Measurements from ENCODE around the gene FBXW2. TPM values are rescaled to one million over a fixed set of nuclear protein-coding genes. Genes with fewer than 3 reads are reported as not detected.

The FBXW2 gene
- total RNA-seq, 2 experiments from 2014 or later = 90.0 to 90.9 TPM

GRCh38 chr9:120741701-120742100 lies 51.5 kb downstream of the FBXW2 start:
- no peak overlapping the region for H3K4me3 Mint-ChIP-seq
- no peak for DNase-seq
- CTCF ChIA-PET = interaction anchor here (0.9 to 1.2 kb wide), 3 partner anchors 8 to 318 kb away, joined by 3 to 4 read pairs (median 3); no protein-coding TSS in a partner anchor

GRCh38 chr9:120741191-120741590 lies 52.0 kb downstream of the FBXW2 start:
- H3K27me3 Mint-ChIP-seq (ENCODE audit: low read depth) = peaks cover 1% of the 10 kb centered on the region
- H3K4me1 Mint-ChIP-seq (ENCODE audit: low read depth) = no peaks in the 10 kb centered on the region
- ATAC-seq = no peak
- H3K36me3 Mint-ChIP-seq (ENCODE audit: low read depth) = no peaks in the 10 kb centered on the region
- ChIA-PET CTCF (interaction anchor here (0.9 to 1.0 kb wide), 2 partner anchors 9 kb away, joined by 3 to 4 read pairs; no protein-coding TSS in a partner anchor), POLR2A (no interaction called here)
- H3K4me3 Mint-ChIP-seq = no peak overlapping the region
- H3K27ac Mint-ChIP-seq = no peak overlapping the region
- DNase-seq = no peak
- H3K9me3 Mint-ChIP-seq (ENCODE audit: insufficient read depth) = no peaks in the 10 kb centered on the region

More at GRCh38 chr9:120741701-120742100, 51.5 kb downstream of the FBXW2 start:
- Mint-ChIP-seq H3K9me3 (ENCODE audit: insufficient read depth) (no peaks in the 10 kb centered on the region), H3K36me3 (ENCODE audit: low read depth) (no peaks in the 10 kb centered on the region), H3K27me3 (ENCODE audit: low read depth) (peaks cover 1% of the 10 kb centered on the region), H3K4me1 (ENCODE audit: low read depth) (no peaks in the 10 kb centered on the region), H3K27ac (no peak overlapping the region)
- ATAC-seq = no peak
- POLR2A ChIA-PET = no interaction called here

- DNase-seq (no peak), ATAC-seq (no peak)
- Mint-ChIP-seq H3K36me3 (ENCODE audit: low read depth) (no peaks in the 10 kb centered on the region), H3K27me3 (ENCODE audit: low read depth) (peaks cover 1% of the 10 kb centered on the region), H3K9me3 (ENCODE audit: insufficient read depth) (no peaks in the 10 kb centered on the region), H3K27ac (no peak overlapping the region), H3K4me3 (no peak overlapping the region), H3K4me1 (ENCODE audit: low read depth) (no peaks in the 10 kb centered on the region)
- ChIA-PET CTCF (interaction anchor here (1.2 kb wide), 1 partner anchor 15 kb away, joined by 6 read pairs; no protein-coding TSS in a partner anchor), POLR2A (no interaction called here)
Observed at GRCh38 chr9:120740132-120740531, 53.1 kb downstream of the FBXW2 start.

- ATAC-seq (no peak), DNase-seq (no peak)
- ChIA-PET CTCF (no interaction called here), POLR2A (no interaction called here)
- H3K36me3 Mint-ChIP-seq (ENCODE audit: low read depth) = no peaks in the 10 kb centered on the region
- H3K4me3 Mint-ChIP-seq = no peak overlapping the region
- no peaks in the 10 kb centered on the region for H3K9me3 Mint-ChIP-seq (ENCODE audit: insufficient read depth)
- peaks cover 5% of the 10 kb centered on the region for H3K4me1 Mint-ChIP-seq (ENCODE audit: low read depth)
- peaks cover 1% of the 10 kb centered on the region for H3K27me3 Mint-ChIP-seq (ENCODE audit: low read depth)
- H3K27ac Mint-ChIP-seq = no peak overlapping the region
Observed at GRCh38 chr9:120737416-120738165, 55.6 kb downstream of the FBXW2 start.

GRCh38 chr9:120736881-120737280 lies 56.3 kb downstream of the FBXW2 start:
- ATAC-seq = no peak
- no peak for DNase-seq
- Mint-ChIP-seq H3K9me3 (ENCODE audit: insufficient read depth) (no peaks in the 10 kb centered on the region), H3K4me3 (no peak overlapping the region), H3K27ac (no peak overlapping the region), H3K36me3 (ENCODE audit: low read depth) (no peaks in the 10 kb centered on the region), H3K27me3 (ENCODE audit: low read depth) (peaks cover 1% of the 10 kb centered on the region), H3K4me1 (ENCODE audit: low read depth) (peaks cover 5% of the 10 kb centered on the region)
- POLR2A ChIA-PET = no interaction called here
- CTCF ChIA-PET = interaction anchor here (1.6 kb wide), 1 partner anchor 335 kb away, joined by 5 read pairs; no protein-coding TSS in a partner anchor

- no peaks in the 10 kb centered on the region for H3K27me3 Mint-ChIP-seq (ENCODE audit: low read depth)
- H3K9me3 Mint-ChIP-seq (ENCODE audit: insufficient read depth) = no peaks in the 10 kb centered on the region
- no peak overlapping the region for H3K27ac Mint-ChIP-seq
- POLR2A ChIA-PET = no interaction called here
- CTCF ChIA-PET = interaction anchor here (0.9 to 1.6 kb wide), 4 partner anchors 20 to 336 kb away, joined by 3 to 5 read pairs (median 3); no protein-coding TSS in a partner anchor
- no peak overlapping the region for H3K4me3 Mint-ChIP-seq
- no peaks in the 10 kb centered on the region for H3K36me3 Mint-ChIP-seq (ENCODE audit: low read depth)
- peaks cover 5% of the 10 kb centered on the region for H3K4me1 Mint-ChIP-seq (ENCODE audit: low read depth)
- DNase-seq (no peak), ATAC-seq (no peak)
Observed at GRCh38 chr9:120735415-120736126, 57.6 kb downstream of the FBXW2 start.

GRCh38 chr9:120734607-120735410 lies 58.4 kb downstream of the FBXW2 start:
- no peak overlapping the region for H3K4me3 Mint-ChIP-seq
- H3K27ac Mint-ChIP-seq = no peak overlapping the region
- no peak for ATAC-seq
- CTCF ChIA-PET = interaction anchor here (0.8 to 1.0 kb wide), 2 partner anchors 21 to 544 kb away, joined by 3 read pairs; no protein-coding TSS in a partner anchor
- DNase-seq = no peak
- H3K36me3 Mint-ChIP-seq (ENCODE audit: low read depth) = no peaks in the 10 kb centered on the region
- no peaks in the 10 kb centered on the region for H3K27me3 Mint-ChIP-seq (ENCODE audit: low read depth)
- peaks cover 5% of the 10 kb centered on the region for H3K4me1 Mint-ChIP-seq (ENCODE audit: low read depth)
- H3K9me3 Mint-ChIP-seq (ENCODE audit: insufficient read depth) = no peaks in the 10 kb centered on the region
- POLR2A ChIA-PET = no interaction called here

- Mint-ChIP-seq H3K4me3 (no peak overlapping the region), H3K36me3 (ENCODE audit: low read depth) (no peaks in the 10 kb centered on the region), H3K9me3 (ENCODE audit: insufficient read depth) (no peaks in the 10 kb centered on the region), H3K27ac (no peak overlapping the region), H3K27me3 (ENCODE audit: low read depth) (no peaks in the 10 kb centered on the region), H3K4me1 (ENCODE audit: low read depth) (peaks cover 9% of the 10 kb centered on the region)
- CTCF ChIA-PET = no interaction called here
- POLR2A ChIA-PET = interaction anchor here (0.8 kb wide), 1 partner anchor 60 kb away, joined by 3 read pairs; the partner anchor contains the start of gene FBXW2
- ATAC-seq (no peak), DNase-seq (no peak)
Observed at GRCh38 chr9:120733190-120733589, 60.0 kb downstream of the FBXW2 start.

- Mint-ChIP-seq H3K9me3 (ENCODE audit: insufficient read depth) (no peaks in the 10 kb centered on the region), H3K27ac (no peak overlapping the region), H3K27me3 (ENCODE audit: low read depth) (no peaks in the 10 kb centered on the region), H3K4me1 (ENCODE audit: low read depth) (peaks cover 21% of the 10 kb centered on the region), H3K36me3 (ENCODE audit: low read depth) (no peaks in the 10 kb centered on the region), H3K4me3 (no peak overlapping the region)
- ChIA-PET POLR2A (interaction anchor here (0.6 kb wide), 1 partner anchor 496 kb away, joined by 3 read pairs; no protein-coding TSS in a partner anchor), CTCF (interaction anchor here (0.6 to 1.5 kb wide), 8 partner anchors 13 to 343 kb away, joined by 3 to 4 read pairs (median 3); no protein-coding TSS in a partner anchor)
- no peak for ATAC-seq
- DNase-seq = no peak
Observed at GRCh38 chr9:120730654-120731514, 62.3 kb downstream of the FBXW2 start.

- H3K36me3 Mint-ChIP-seq (ENCODE audit: low read depth) = no peaks in the 10 kb centered on the region
- CTCF ChIA-PET = interaction anchor here (0.7 to 1.5 kb wide), 7 partner anchors 14 to 344 kb away, joined by 3 to 6 read pairs (median 3); no protein-coding TSS in a partner anchor
- POLR2A ChIA-PET = no interaction called here
- H3K27ac Mint-ChIP-seq = no peak overlapping the region
- H3K27me3 Mint-ChIP-seq (ENCODE audit: low read depth) = no peaks in the 10 kb centered on the region
- ATAC-seq = no peak
- peaks cover 19% of the 10 kb centered on the region for H3K4me1 Mint-ChIP-seq (ENCODE audit: low read depth)
- no peak overlapping the region for H3K4me3 Mint-ChIP-seq
- DNase-seq = no peak
- H3K9me3 Mint-ChIP-seq (ENCODE audit: insufficient read depth) = no peaks in the 10 kb centered on the region
Observed at GRCh38 chr9:120729791-120730241, 63.4 kb downstream of the FBXW2 start.

GRCh38 chr9:120726484-120726883 lies 66.7 kb downstream of the FBXW2 start:
- Mint-ChIP-seq H3K36me3 (ENCODE audit: low read depth) (no peaks in the 10 kb centered on the region), H3K9me3 (ENCODE audit: insufficient read depth) (no peaks in the 10 kb centered on the region), H3K4me3 (no peak overlapping the region), H3K27me3 (ENCODE audit: low read depth) (no peaks in the 10 kb centered on the region), H3K27ac (no peak overlapping the region), H3K4me1 (ENCODE audit: low read depth) (peaks cover 16% of the 10 kb centered on the region)
- no peak for DNase-seq
- no peak for ATAC-seq
- ChIA-PET CTCF (no interaction called here), POLR2A (no interaction called here)
